ENCODE results near the gene NR3C2. TPM values are rescaled to one million over a fixed set of nuclear protein-coding genes. Genes with fewer than 3 reads are reported as not detected.

The NR3C2 gene
- total and polyA plus RNA-seq, 12 donors = 1.1 to 19.8 (median 11.7) TPM

- peak overlapping the region in 1 of 4 donors; percentile 6 for H3K4me3 ChIP-seq
These were observed 227.0 kb downstream of the NR3C2 start for GRCh38 chr4:148215202-148215601.

GRCh38 chr4:148214529-148215166, 227.6 kb downstream of the NR3C2 start:
- H3K27me3 ChIP-seq = no peaks in the 10 kb centered on the region
- no peaks in the 10 kb centered on the region for H3K9me3 ChIP-seq (replicated peaks in 1 of 3)
- H3K36me3 ChIP-seq (replicated peaks in 1 of 2) = no peaks in the 10 kb centered on the region
- H3K4me3 ChIP-seq = peak overlapping the region in 1 of 4 donors; percentile 6
- TF ChIP-seq CTCF (IDR thresholded peaks at IDR 0.05) = no peak
- peak in 1 of 2 donors; percentile 16 for TF ChIP-seq POLR2A (IDR thresholded peaks at IDR 0.05)
- WGBS, 4 donors = 35 to 41% (median 37%) methylated on average over 11 of the region's 11 CpGs
- DNase-seq = peak; percentile 30 to 81 (median 76)
- H3K4me1 ChIP-seq (replicated peaks in 1 of 2) = peaks cover 0 to 23% of the 10 kb centered on the region in 2 donors
- intact Hi-C loops (cut with DNase I) = no loop called here
- peak overlapping the region; percentile 4 to 68 (median 22) for H3K27ac ChIP-seq

More at GRCh38 chr4:148215202-148215601, 227.0 kb downstream of the NR3C2 start:
- DNase-seq = peak in 4 of 7 donors; percentile 34 to 64 (median 40)
- Histone ChIP-seq H3K9me3 (replicated peaks in 1 of 3) (no peaks in the 10 kb centered on the region), H3K36me3 (replicated peaks in 1 of 2) (no peaks in the 10 kb centered on the region), H3K27ac (peak overlapping the region; percentile 4 to 68 (median 22)), H3K27me3 (no peaks in the 10 kb centered on the region), H3K4me1 (replicated peaks in 1 of 2) (peaks cover 0 to 23% of the 10 kb centered on the region in 2 donors)
- intact Hi-C loops (cut with DNase I) = no loop called here
- TF ChIP-seq CTCF (IDR thresholded peaks at IDR 0.05) (peak in 1 of 6 experiments; percentile 21), POLR2A (IDR thresholded peaks at IDR 0.05) (no peak)
- WGBS, 4 donors = 39 to 47% (median 42%) methylated on average over 3 of the region's 3 CpGs

- Histone ChIP-seq H3K27ac (no peak overlapping the region), H3K9me3 (replicated peaks in 1 of 3) (no peaks in the 10 kb centered on the region), H3K36me3 (replicated peaks in 1 of 2) (no peaks in the 10 kb centered on the region), H3K4me1 (replicated peaks in 1 of 2) (peaks cover 0 to 13% of the 10 kb centered on the region in 2 donors), H3K4me3 (no peak overlapping the region), H3K27me3 (no peaks in the 10 kb centered on the region)
- TF ChIP-seq POLR2A (IDR thresholded peaks at IDR 0.05) = no peak
- TF ChIP-seq CTCF (IDR thresholded peaks at IDR 0.05) = no peak
- DNase-seq = no peak
- WGBS, 4 donors = 35 to 84% (median 66%) methylated on average over 3 of the region's 3 CpGs
- intact Hi-C loops (cut with DNase I) = no loop called here
These were observed 230.7 kb downstream of the NR3C2 start for GRCh38 chr4:148211533-148211932.

GRCh38 chr4:148210661-148211060, 231.6 kb downstream of the NR3C2 start:
- Histone ChIP-seq H3K9me3 (replicated peaks in 1 of 3) (no peaks in the 10 kb centered on the region), H3K4me1 (replicated peaks in 1 of 2) (peaks cover 0 to 9% of the 10 kb centered on the region in 2 donors), H3K4me3 (no peak overlapping the region), H3K36me3 (replicated peaks in 1 of 2) (no peaks in the 10 kb centered on the region), H3K27ac (no peak overlapping the region), H3K27me3 (no peaks in the 10 kb centered on the region)
- WGBS, 4 donors = 95 to 98% (median 96%) methylated on average over 1 of the region's 1 CpG
- no peak for DNase-seq
- no peak for TF ChIP-seq POLR2A (IDR thresholded peaks at IDR 0.05)
- TF ChIP-seq CTCF (IDR thresholded peaks at IDR 0.05) = no peak
- intact Hi-C loops (cut with DNase I) = no loop called here

All from adrenal gland (tissue), 12 donors.